MCF 10A (cell line): ENCODE measurements around the gene RAD51B. TPM values are rescaled to one million over a fixed set of nuclear protein-coding genes. Genes with fewer than 3 reads are reported as not detected.

ENCODE experiments used
- BruUV-seq: library from RNA; stranded (reverse); fragments of 400-500 nt; replicated peaks from 2 replicates; lab custom pipeline; 2021; lab: Mats Ljungman, UMichigan
- CTCF ChIA-PET: fragments of 300-600 bp; sonication (Branson Sonifier 250); formaldehyde crosslinking; extraction: SDS; loops from one replicate; lab custom pipeline; 2021; ENCODE audit warnings: antibody characterized with exemption, inconsistent platforms; lab: Yijun Ruan, JAX
- POLR2A ChIA-PET: fragments of 300-600, 350-650 bp; sonication (Branson Sonifier 250); formaldehyde crosslinking; extraction: SDS; loops from one replicate; lab custom pipeline; 2020; ENCODE audit warnings: antibody characterized with exemption, inconsistent platforms; lab: Yijun Ruan, JAX
- DNase-seq: peaks from one replicate; pipeline ENCODE4 v3.0.0-alpha.2; 2018; ENCODE audit not compliant: unreplicated experiment
- H3K27ac Mint-ChIP-seq: one replicate; pipeline ENCODE4 v1.8.0; 2022; ENCODE audit warnings: mild to moderate bottlenecking, low read depth, mixed read lengths; ENCODE audit not compliant: unreplicated experiment
- H3K27me3 Mint-ChIP-seq: one replicate; pipeline ENCODE4 v1.8.0; 2022; ENCODE audit warnings: mixed read lengths; ENCODE audit not compliant: insufficient read depth, unreplicated experiment
- H3K36me3 Mint-ChIP-seq: one replicate; pipeline ENCODE4 v1.8.0; 2022; ENCODE audit warnings: mild to moderate bottlenecking, moderate library complexity, mixed read lengths; ENCODE audit not compliant: insufficient read depth, unreplicated experiment
- H3K4me1 Mint-ChIP-seq: one replicate; pipeline ENCODE4 v1.8.0; 2022; ENCODE audit warnings: mixed read lengths; ENCODE audit not compliant: insufficient read depth, unreplicated experiment
- H3K4me3 Mint-ChIP-seq: one replicate; pipeline ENCODE4 v1.8.0; 2022; ENCODE audit warnings: mild to moderate bottlenecking, moderate library complexity, mixed read lengths; ENCODE audit not compliant: unreplicated experiment
- H3K9me3 Mint-ChIP-seq: one replicate; pipeline ENCODE4 v1.8.0; 2022; ENCODE audit warnings: mixed read lengths; ENCODE audit not compliant: unreplicated experiment
- intact Hi-C: fragments of 100-400 bp; cut with micrococcal nuclease; formaldehyde crosslinking; loops from 2 replicates; pipeline ENCODE4 v1.14.1; 2022
- total RNA-seq: library from RNA; stranded (reverse); gene quantifications from 2 replicates; pipeline ENCODE4 v1.2.3, GENCODE V29; 2022
- TF ChIP-seq, protein P1 (sequence below): fragments of 200-600 bp; IDR thresholded peaks from one replicate; pipeline ENCODE4 v1.8.0; 2022; ENCODE audit warnings: antibody characterized with exemption, mild to moderate bottlenecking; ENCODE audit not compliant: unreplicated experiment

The RAD51B gene
- total RNA-seq, 1 experiment from 2014 or later: 14.6 TPM

DNA sequence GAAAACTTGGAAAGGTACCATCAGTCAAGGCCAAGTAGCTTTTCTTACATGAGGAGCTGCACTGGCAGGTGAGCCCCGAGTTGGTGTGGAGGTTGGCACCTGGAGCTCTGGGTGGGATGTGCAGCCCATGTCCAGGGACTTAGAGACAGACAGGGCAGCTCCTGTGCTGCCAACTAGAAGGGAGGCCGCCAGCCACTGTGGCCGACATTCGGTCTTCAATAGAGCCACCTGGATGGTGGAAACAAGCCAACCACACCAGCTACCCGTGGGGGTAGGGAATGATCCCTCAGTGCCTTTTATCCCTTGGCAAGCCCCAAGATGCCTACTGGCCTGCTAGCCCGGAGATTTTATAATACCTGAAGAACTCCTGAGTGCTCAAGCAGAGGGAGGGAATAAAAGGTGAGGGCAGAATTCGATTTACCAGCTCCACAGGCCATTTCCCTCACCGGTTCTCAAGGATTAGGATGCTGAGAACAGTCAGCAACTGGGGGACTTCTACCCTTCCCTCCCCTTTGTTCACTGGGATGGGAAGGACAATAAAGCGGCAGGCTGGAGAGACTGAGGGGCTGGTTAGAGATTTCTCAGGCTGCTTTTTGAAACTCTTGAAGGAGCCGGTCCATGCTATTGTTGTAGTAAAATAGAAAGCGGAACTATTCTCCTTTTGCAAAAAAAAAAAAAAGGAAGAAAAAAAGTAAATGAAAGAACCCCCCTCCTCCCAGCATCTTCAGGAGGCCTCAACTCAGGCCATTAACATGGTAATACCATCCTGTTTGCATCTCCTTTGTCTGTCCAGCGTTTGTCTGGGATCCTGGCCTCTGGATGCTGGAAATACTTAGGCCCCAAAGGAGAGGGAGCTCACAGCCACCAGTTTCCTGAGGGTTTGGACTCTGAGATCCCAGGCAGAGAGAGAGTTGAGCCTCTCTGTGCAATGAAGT, 651.7 kb downstream of the RAD51B start:
- intact Hi-C loops: no loop called here
- ChIA-PET POLR2A (interaction anchor here (0.7 to 8.6 kb wide), 5 partner anchors 12 to 406 kb away, joined by 3 to 68 read pairs (median 3); no protein-coding TSS in a partner anchor), CTCF (interaction anchor here (1.2 kb wide), 2 partner anchors 12 to 195 kb away, joined by 3 to 4 read pairs; no protein-coding TSS in a partner anchor)
- DNase-seq: no peak
- Mint-ChIP-seq H3K9me3 (peaks cover 7% of the 10 kb centered on the region), H3K36me3 (no peaks in the 10 kb centered on the region), H3K27ac (peak overlapping the region; percentile 75), H3K4me1 (peaks cover 68% of the 10 kb centered on the region), H3K4me3 (no peak overlapping the region), H3K27me3 (no peaks in the 10 kb centered on the region)
- no TSS peak for BruUV-seq
- TF ChIP-seq, protein P1, sequence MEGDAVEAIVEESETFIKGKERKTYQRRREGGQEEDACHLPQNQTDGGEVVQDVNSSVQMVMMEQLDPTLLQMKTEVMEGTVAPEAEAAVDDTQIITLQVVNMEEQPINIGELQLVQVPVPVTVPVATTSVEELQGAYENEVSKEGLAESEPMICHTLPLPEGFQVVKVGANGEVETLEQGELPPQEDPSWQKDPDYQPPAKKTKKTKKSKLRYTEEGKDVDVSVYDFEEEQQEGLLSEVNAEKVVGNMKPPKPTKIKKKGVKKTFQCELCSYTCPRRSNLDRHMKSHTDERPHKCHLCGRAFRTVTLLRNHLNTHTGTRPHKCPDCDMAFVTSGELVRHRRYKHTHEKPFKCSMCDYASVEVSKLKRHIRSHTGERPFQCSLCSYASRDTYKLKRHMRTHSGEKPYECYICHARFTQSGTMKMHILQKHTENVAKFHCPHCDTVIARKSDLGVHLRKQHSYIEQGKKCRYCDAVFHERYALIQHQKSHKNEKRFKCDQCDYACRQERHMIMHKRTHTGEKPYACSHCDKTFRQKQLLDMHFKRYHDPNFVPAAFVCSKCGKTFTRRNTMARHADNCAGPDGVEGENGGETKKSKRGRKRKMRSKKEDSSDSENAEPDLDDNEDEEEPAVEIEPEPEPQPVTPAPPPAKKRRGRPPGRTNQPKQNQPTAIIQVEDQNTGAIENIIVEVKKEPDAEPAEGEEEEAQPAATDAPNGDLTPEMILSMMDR: no peak

DNA sequence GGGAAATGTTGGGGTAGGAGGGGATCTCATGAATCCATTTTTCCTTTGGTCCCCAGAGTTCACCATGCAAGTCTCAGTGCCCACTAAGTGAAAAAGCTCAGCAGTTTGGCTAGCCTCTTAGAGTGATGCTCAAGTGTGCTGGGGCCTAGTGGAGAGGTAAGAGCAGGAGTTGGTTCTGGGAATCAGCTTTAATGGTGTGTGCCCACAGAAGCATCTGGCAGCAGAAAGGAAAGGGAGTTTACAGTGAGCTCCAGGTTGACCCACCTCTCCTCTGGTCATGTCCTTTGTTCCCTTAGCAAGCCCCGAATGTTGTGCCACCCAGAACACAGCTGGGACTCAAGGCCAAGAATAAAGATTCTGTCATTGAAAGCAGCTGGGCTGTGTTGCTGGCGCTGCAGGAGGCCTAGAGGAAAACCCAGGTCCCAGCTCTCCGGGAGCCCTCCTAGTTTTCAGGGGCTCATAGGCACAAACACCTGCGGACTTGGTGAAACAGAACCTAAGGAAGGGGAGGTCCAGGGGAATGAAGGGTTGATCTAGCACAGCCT, 652.5 kb downstream of the RAD51B start:
- intact Hi-C loops: no loop called here
- ChIA-PET POLR2A (interaction anchor here (1.7 to 8.6 kb wide), 2 partner anchors 31 to 76 kb away, joined by 3 to 68 read pairs; no protein-coding TSS in a partner anchor), CTCF (interaction anchor here (0.9 to 1.2 kb wide), 3 partner anchors 196 to 317 kb away, joined by 3 to 4 read pairs (median 3); no protein-coding TSS in a partner anchor)
- no peaks in the 10 kb centered on the region for H3K27me3 Mint-ChIP-seq
- BruUV-seq: no TSS peak
- H3K36me3 Mint-ChIP-seq: no peaks in the 10 kb centered on the region
- H3K27ac Mint-ChIP-seq: no peak overlapping the region
- no peak overlapping the region for H3K4me3 Mint-ChIP-seq
- TF ChIP-seq, protein P1: no peak
- DNase-seq: no peak
- peaks cover 68% of the 10 kb centered on the region for H3K4me1 Mint-ChIP-seq
- H3K9me3 Mint-ChIP-seq: peaks cover 7% of the 10 kb centered on the region

DNA sequence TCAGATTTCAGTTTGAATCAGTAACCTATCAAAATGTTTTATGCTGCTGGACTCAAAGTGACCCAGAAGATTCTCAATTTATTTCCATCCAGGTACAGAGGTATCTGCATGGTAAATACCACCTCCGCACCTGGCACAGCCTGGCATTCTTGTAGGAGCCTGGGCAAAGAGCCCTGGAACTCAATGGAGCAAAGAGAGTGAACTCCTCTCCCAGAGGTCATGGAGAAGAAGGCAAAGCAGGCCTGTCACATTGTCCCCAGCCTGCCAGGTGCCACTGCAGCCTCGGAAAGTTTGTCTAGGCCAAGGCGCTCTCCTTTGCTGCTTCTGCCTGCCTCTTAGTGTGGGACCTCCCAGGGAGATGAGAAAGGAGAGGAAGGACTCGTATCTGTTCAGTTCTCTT, 653.5 kb downstream of the RAD51B start:
- intact Hi-C loops: no loop called here
- DNase-seq: no peak
- H3K4me3 Mint-ChIP-seq: no peak overlapping the region
- H3K9me3 Mint-ChIP-seq: peaks cover 7% of the 10 kb centered on the region
- no peaks in the 10 kb centered on the region for H3K27me3 Mint-ChIP-seq
- H3K4me1 Mint-ChIP-seq: peaks cover 69% of the 10 kb centered on the region
- ChIA-PET CTCF (interaction anchor here (0.9 to 1.1 kb wide), 2 partner anchors 230 to 316 kb away, joined by 3 read pairs; no protein-coding TSS in a partner anchor), POLR2A (no interaction called here)
- peak overlapping the region; percentile 5 for H3K27ac Mint-ChIP-seq
- TF ChIP-seq, protein P1: no peak
- no TSS peak for BruUV-seq
- H3K36me3 Mint-ChIP-seq: no peaks in the 10 kb centered on the region

DNA sequence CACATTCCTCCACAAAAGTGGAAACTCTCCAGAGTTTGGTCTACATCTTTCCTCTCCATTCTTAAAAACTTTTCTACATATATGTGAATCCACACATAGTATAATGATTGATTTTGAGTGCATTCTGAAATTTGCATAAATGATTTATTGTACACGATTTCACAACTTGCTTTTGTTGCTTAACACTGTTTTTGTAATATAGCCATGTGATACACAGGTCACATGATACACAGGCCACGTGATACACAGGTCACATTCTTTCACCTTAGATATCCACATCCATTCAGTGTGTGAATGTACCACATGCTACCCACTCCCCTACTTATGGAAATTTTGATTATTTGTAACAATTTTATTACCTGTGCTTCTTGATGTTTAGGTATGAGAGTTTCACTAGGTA, 654.2 kb downstream of the RAD51B start:
- Mint-ChIP-seq H3K36me3 (no peaks in the 10 kb centered on the region), H3K27me3 (no peaks in the 10 kb centered on the region), H3K27ac (peak overlapping the region; percentile 61), H3K9me3 (peaks cover 7% of the 10 kb centered on the region), H3K4me1 (peaks cover 62% of the 10 kb centered on the region), H3K4me3 (no peak overlapping the region)
- TF ChIP-seq, protein P1: no peak
- ChIA-PET CTCF (interaction anchor here (0.7 kb wide), 1 partner anchor 54 kb away, joined by 4 read pairs; no protein-coding TSS in a partner anchor), POLR2A (interaction anchor here (1.3 kb wide), 1 partner anchor 14 kb away, joined by 3 read pairs; no protein-coding TSS in a partner anchor)
- intact Hi-C loops: no loop called here
- DNase-seq: peak; percentile 61
- no TSS peak for BruUV-seq
